NCI-H345 treated with DMSO at 0.1 percent for 48 hours (cell line): ENCODE results near the gene PPP6R2.
"Not testable (repeated sequence)": the region's sequence is repeated elsewhere in the genome, so short reads cannot be mapped to it uniquely, and the experiment has no call there.

Experiments
- DNase-seq: peaks from one replicate; lab custom pipeline; 2025; ENCODE audit not compliant: unreplicated experiment; lab: John Stamatoyannopoulos, UW

Gene PPP6R2

DNA sequence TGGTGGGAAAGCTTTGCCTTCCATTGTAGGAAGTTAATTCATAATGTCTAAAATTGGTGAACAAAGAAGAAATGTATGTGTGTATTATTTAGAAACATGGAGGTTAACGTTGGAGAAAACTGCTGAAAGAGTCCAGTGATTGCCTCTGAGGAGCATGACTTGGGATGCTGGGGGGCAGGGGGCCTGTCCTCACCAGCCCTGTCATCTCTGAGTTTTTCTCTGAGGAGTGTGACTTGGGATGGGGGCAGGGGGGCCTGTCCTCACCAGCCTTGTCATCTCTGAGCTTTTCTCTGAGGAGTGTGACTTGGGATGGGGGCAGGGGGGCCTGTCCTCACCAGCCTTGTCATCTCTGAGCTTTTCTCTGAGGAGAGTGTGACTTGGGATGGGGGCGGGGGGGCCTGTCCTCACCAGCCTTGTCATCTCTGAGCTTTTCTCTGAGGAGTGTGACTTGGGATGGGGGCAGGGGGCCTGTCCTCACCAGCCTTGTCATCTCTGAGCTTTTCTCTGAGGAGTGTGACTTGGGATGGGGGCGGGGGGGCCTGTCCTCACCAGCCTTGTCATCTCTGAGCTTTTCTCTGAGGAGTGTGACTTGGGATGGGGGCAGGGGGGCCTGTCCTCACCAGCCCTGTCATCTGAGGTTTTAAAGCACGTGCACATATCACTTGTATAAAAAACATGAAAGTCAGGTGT lies 54.4 kb downstream of the PPP6R2 start:
- not testable (repeated sequence) for DNase-seq

DNA sequence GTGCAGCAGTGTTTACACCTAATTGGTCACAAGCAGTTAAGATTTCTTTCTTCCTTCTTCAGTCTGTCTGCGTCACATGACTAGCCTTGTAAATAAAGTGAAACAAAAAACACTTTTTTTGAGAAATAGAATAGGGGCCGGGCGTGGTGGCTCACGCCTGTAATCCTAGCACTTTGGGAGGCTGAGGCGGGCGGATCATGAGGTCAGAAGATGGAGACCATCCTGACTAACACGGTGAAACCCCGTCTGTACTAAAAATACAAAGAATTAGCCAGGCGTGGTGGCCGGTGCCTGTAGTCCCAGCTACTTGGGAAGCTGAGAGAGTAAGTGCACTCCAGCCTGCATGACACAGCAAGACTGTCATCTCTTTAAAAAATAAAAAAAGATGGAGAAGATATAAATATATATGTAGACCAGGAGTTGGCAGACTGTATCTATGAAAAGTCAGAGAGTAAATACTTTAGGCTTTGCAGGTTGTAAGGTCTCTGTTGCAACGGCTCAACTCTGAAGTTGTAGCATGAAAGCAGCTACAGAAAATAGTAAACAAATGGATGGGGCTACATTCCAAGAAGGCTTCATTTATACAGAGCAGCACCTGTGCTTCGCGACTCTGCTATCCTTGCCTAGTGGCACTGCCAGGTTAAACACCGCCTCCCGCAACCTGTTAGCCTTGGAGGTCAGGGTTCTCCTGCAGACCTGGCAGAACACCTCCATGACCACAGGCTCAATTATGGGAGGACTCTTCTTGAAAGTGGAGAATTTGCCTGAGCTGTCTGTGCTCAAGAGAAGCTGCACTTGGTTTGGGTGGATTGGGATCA lies 55.9 kb downstream of the PPP6R2 start:
- no peak for DNase-seq

DNA sequence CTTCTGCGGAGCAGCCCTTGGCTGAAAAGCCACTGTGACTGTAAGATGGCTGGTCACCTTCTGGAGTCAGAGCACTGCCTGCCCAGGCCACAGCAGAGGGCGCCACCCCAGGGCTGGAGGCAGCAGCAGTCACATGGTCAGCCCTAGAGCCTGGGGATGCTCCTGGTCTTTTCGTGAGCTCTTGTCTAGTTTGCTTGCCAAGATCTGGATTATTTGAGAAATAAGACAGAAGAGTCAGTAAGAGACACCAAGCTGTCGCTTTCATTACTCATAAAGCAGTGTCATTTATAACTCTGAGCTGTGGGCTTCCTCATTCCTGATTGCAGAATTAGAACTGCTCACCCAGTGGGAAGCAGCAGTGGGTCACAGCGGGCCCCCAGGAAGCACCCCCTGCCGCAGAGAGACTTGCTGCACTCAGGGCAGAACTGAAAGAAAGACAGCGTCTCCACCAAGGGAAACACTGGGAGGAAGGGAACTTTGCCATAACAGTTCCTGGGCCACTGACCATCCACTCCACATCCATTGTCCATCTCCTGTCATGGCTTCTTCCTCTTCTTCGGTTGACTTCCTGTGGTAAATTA lies 56.7 kb downstream of the PPP6R2 start:
- no peak for DNase-seq

DNA sequence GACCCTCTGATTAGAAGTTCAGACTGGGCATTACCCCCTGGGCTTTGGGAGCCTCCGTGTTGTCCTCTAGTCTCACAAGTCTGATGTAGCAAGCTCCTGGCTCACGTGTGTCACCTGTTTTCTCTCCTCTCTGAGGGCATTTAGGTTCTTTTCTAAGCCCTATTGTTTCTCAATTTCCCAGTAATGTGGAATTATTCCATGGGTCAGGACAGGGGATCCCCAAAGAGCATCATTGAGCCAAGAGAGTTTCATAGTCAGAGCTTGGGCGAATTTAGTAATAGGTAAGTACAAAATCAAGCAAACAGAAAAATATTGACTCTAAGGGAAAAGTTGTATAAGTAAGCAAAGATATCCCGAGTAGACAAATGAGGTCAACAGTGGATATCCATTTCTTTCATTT lies 57.3 kb downstream of the PPP6R2 start:
- DNase-seq, result no peak

DNA sequence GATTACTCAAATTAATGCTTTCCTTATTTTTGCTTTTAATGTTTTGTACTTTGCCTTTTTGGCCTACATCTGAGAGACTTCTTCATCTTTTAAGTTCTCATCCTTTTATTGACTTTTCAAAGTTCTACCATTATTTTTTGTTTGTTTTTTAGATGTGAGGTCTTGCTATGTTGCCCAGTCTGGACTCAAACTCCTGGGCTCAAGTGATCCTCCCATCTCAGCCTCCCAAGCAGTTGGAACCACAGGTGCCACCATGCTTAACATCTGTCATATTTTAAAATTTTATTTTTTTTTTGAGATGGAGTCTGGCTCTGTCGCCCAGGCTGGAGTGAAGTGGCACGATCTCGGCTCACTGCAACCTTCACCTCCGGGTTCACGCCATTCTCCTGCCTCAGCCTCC lies 57.8 kb downstream of the PPP6R2 start:
- no peak for DNase-seq

DNA sequence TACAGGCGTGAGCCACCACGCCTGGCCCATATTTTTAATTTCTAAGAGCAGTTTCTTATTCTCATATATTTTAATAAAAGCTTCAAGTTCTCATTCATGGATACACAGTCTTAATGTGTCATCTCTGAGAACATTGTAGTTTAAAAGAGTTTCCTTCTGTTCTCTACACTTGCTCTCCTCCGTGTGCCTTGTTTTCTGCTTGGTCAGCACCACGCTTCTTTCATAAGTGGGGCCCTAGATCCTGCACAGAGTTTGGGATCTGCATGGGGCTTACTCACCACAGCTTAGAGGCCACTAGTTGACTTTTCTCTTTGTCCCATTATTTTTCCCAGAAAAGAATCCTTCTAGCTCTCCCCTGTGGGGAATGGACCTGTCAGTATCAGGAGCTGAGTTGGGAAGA lies 58.8 kb downstream of the PPP6R2 start:
- DNase-seq, result no peak

DNA sequence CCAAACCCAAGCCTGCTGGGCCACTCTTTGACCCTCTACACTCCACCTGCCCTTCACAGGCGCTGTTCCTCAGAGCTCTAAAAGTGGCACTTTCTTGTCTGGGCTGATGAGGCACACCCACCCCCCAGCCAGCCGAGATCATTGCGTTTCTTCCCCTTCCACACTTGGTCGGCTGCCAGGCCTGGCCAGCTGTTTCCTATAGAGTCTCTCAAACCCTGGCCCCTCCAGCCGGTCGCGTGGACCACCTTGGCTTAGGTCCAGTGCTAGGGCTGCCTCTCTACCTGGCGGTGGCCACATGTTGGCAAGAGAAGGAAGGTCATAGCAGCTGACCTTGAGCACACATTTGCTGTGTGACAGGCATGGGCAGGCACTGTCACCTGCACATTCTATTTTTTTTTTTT lies 60.6 kb downstream of the PPP6R2 start:
- DNase-seq, result no peak

DNA sequence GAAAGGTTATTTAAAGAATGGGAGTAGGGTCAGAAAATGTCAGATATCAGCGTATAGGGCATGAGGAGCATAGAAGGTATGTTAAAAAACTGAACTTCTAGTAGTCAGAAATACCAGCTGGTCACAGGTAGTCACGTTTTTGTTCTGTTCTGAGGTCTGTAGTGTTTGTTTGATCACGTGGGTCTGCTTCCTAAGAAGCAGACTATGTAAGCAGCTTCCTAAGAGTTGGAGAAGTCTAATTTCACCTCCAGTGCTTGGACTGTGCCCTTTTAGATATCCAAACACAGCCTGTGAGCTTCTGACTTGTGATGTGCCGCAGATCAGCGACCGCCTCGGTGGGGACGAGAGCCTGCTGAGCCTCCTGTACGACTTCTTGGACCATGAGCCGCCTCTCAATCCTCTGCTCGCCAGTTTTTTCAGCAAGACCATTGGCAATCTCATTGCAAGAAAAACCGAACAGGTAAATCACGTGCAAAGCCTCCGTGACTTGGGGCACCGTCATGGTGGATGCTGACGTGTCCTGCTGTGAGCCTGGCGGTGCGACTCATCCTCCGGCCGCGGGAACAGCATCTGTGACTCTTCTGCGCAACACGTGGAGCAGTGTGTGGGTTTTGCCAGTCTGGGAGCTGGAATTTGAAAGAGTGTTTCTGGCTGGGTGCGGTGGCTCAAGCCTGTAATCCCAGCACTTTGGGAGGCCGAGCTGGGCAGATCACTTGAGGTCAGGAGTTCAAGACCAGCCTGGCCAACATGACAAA lies 63.5 kb downstream of the PPP6R2 start:
- no peak for DNase-seq

DNA sequence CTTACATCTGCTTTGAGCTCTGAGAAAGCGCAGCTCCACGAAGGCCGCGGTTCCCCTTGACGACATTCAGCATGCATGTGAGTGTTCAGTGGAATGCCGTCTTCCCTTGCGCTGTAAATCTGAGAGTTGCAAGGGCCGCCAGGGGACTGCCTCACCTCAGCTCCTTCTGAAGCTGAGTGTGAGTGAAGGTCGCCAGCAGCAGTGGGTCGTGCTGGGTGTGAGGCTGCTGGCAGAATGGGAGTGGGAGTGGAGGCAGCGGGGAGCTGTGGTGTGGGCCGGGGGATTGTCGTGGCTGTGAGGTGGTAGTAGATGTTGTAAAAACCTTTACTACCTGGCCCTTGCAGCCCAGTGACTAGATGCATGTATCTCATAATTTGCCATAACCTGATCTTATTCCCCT lies 65.2 kb downstream of the PPP6R2 start:
- DNase-seq, result no peak

DNA sequence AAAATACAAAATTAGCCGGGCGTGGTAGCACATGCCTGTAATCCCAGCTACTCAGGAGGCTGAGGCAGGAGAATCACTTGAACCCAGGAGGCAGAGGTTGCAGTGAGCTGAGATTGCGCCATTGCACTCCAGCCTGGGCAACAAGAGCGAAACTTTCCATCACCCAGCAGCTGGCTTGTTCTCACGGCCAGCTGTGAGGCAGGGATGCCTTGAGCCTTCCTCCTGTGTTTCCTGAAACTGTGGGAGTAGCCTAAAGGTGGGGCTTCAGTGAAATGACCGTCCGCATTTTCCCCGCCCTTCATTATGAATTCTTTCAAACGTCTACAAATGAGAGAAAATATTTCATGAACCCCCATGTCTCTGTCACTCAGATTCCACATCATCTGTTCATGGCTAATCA lies 65.8 kb downstream of the PPP6R2 start:
- not testable (repeated sequence) for DNase-seq

DNA sequence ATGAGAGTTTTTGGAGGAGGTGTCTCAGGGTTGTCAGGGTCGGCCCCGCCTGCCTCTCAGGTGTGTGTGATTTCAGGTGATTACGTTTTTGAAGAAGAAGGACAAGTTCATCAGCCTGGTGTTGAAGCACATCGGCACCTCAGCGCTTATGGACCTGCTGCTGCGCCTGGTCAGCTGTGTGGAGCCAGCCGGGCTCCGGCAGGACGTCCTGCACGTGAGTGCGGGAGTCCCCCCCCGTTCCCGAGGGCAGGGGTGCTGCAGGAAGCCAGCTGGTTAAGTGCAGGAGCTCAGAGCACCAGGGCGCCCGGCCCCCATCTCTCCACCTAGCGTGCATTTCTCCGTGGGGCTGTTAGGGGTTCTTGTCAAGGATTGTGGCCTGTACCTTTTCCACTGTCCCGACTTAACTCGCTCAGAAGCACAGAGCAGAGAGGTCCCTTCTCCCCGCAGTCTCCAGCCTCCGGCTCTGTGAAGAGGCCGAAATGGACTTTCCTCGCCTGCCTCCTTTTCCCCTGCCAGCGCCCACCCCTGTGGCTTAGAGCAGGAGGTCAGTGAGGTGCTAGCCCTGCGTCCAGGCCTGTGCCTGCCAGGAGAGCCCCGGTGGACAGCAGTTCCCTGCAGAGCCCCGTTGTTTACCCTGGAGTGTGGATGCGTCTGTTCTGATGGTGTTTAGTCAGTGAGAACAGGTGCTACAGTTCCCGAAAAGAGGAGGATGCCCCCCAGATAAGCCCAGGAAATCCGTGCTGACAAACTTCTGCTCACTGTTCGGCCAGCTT lies 71.5 kb downstream of the PPP6R2 start:
- DNase-seq, result no peak

DNA sequence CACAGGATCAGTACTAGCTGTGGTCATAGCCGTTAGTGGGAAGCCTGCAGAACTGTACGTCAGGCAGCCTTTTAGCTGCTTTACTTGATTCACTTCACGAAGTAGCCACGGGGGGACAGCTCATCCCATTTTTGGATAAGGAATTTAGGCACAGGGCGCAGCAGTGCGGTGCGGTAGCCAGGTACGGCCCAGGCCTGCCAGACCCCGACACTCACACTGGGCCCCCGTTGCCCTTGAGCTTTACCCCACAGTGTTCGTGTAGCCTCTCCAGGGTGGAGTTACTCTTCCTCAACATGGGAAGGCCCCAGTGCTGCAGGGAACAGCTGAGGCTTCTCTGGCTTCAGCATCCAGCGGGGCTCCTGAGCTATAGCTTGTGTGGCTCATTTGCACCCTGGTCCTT lies 72.3 kb downstream of the PPP6R2 start:
- no peak for DNase-seq

DNA sequence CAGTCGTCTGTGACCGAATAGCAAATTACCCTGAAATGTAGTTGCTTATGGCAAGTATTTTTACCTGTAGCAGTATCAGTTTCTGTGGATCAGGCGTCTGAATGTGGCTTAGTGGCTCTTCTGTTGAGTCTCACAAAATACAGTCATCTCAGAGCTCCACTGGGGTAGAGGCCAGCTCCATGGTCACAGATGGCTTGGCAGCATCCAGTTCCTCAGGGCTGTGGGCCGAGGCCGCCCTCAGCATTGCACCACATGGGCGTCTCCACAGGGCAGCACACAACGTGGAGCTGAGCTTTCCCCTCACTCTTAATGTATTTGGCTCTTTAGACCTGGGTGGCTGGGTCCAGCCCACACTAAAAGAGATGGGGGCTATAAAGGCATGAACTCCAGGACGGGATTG lies 73.9 kb downstream of the PPP6R2 start:
- DNase-seq, result no peak

DNA sequence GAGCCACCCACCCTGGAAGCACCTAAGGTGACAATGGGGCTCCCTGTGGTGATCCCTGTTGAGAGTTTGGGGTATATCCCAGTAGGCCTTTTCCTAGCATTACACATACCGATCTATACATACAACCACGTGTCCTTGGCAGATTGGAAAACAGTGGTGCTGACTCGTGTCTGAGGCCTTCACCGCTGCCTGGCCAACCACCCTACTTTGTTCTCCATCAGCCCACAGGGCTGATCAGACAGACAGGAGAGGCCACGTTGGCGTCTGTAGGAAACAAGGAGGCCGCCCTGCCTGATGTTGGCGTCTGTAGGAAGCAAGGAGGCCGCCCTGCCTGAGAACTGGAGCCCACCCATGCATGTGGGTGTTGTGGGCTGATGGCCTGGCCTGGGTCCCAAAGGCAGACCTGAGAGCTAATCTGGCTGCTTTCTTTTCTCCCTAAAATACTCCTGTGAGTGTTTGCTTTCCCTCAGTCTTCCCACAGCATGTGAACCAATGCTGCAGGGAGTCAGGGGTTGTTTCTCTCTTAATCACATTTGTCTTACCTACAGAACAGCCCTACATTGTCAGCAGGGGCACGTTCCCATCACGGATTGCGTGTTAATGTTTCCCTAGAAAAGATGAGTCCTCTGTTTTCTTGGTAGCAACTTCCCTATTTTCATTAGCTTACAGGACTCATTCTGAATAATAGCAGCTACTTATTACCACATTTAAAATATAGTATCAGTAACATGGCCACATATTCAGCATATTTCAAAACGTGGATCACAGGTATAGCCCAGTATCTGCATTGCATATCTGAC lies 74.5 kb downstream of the PPP6R2 start:
- DNase-seq, result no peak

DNA sequence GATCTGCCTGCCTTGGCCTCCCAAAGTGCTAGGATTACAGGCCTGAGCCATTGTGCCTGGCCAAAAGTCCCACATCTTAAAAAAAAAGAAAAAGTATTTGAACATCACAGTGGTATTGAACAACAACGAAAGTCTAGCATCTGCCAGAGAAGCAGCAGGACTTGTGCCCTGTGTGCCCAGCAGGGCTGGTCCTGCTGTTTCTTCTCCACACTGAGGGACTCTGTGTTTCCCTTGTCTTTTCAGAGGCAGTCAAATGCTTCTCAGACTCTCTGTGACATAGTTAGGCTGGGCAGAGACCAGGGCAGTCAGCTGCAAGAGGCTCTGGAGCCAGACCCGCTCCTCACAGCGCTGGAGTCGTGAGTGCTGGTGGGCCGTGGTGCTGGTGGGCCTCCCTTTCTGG lies 75.5 kb downstream of the PPP6R2 start:
- no peak for DNase-seq

DNA sequence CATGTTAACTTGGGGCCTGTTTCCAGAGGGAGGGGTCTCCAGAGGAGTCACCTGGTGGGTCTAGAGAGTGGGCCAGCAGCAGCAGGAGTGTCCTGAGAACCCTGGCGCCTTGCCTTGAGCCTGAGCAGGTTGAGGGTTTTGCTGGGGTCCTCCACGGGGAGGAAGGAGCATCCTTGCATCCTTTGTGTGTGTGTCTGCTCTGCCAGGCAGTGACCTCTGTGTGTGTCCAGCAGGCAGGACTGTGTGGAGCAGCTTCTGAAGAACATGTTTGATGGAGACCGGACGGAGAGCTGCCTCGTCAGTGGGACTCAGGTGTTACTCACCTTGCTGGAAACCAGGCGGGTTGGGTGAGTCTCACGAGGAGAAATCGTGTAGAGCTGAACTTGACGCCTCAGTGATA lies 76.0 kb downstream of the PPP6R2 start:
- no peak for DNase-seq

DNA sequence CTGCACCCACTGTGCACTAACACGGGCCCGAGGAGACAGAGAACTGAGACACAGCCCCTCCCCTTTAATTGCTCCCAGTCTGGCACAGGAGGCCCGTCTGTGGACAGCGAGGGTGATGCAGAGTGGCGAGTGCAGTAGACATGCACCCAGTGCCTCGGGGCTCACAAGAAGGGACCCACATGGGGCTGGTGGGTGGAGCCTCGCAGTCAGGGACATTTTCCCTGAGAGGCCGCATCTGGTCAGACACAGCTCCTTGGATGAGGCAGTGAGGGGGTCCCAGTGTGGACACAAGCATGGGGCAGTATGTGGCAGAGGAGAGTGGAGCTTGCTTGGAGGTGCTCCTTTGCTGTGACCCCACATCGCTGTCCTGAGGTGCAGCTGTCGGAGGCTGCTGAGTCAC lies 76.9 kb downstream of the PPP6R2 start:
- DNase-seq, result no peak

DNA sequence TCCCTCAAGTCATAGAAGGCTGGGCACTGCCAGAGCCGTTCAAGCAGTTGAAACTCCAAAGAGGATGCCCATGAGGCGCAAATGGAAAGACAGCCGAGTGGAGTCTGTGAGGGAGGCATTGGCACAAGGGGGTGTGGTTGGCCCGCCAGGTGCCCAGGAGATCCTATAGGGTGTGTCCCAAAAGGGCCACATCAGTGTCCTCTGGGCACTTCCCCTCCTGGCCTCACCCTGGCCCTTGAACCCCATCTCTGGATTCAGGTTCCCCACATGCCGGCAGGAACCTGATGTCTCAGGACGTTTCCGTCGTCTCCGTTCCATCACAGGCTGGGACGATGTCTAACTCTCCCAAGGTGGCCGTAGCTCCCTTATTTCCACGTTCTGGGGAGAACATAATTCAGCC lies 77.5 kb downstream of the PPP6R2 start:
- DNase-seq, result no peak

DNA sequence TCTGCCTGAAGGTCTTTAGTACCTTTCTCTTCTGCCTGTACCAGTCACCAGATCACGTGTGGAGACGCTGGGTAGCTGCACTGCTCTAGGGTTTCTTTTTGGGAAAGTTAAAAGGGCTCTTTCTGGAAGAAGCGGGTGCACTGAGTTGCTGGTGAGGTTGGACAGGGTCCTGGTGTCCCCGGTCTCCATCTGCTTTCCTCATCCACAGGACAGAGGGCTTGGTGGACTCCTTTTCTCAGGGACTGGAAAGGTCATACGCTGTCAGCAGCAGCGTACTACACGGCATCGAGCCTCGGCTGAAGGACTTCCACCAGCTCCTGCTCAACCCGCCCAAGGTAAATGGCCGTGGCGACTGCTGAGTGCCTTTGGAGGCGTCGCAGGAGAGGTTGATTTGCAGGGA lies 78.9 kb downstream of the PPP6R2 start:
- DNase-seq, result no peak
